Tibial artery (tissue), 4 donors: ENCODE data around the gene MPRIP.

Experiments used
- DNase-seq, 2 donors: peaks; one replicate each; pipeline ENCODE4 v3.0.0-alpha.2; 2019
- H3K27ac ChIP-seq, 2 donors: fragments of 200-600 bp; sonication (generic) in 1 of 2; 1 replicate in 1 of 2; 2 replicates in 1 of 2; pipeline ENCODE4 v1.5.1; 2018 to 2019; ENCODE audit warnings: mild to moderate bottlenecking in 1 of 2
- H3K27me3 ChIP-seq, 2 donors: fragments of 200-600 bp; sonication (generic) in 1 of 2; one replicate each; pipeline versions ENCODE4 v1.5.1 to v1.6.0; 2016 to 2019
- H3K36me3 ChIP-seq, 3 donors: fragments of 200-600 bp; sonication (generic) in 2 of 3; one replicate each; pipeline ENCODE4 v1.5.1; 2016 to 2019; ENCODE audit warnings: mild to moderate bottlenecking in 2 of 3
- H3K4me1 ChIP-seq, 4 donors: fragments of 200-600 bp; sonication (generic) in 2 of 4; 1 replicate in 3 of 4; 2 replicates in 1 of 4; pipeline ENCODE4 v1.5.1; 2016 to 2019
- H3K4me3 ChIP-seq, 2 donors: fragments of 200-600 bp; sonication (generic) in 1 of 2; 1 replicate in 1 of 2; 2 replicates in 1 of 2; pipeline ENCODE4 v1.5.1; 2018 to 2019; ENCODE audit warnings: mild to moderate bottlenecking in 2 of 2
- H3K9me3 ChIP-seq, 3 donors: fragments of 200-600 bp; sonication (generic) in 1 of 3; one replicate each; pipeline ENCODE4 v1.5.1; 2016 to 2019
- intact Hi-C: fragments of 100-400 bp; cut with DNase I; formaldehyde crosslinking; loops from one replicate; pipeline ENCODE4 v1.15.0; 2023; ENCODE audit warnings: low total_unique reads
- TF ChIP-seq, protein P1 (sequence below), 2 experiments: fragments of 200-600 bp in 1 of 2; fragments of 450-650 bp in 1 of 2; IDR thresholded peaks; one replicate each; pipeline ENCODE4 v1.5.1; 2017 to 2019; ENCODE audit warnings: antibody characterized with exemption in 2 of 2, mild to moderate bottlenecking in 1 of 2, moderate library complexity in 1 of 2

Gene MPRIP

GRCh38 chr17:17122781-17123483, 80.7 kb downstream of the MPRIP start:
- Histone ChIP-seq H3K36me3 (peaks cover 0 to 15% (median under 1%) of the 10 kb centered on the region in 3 donors), H3K4me3 (no peak overlapping the region), H3K4me1 (peaks cover 0 to 89% (median 67%) of the 10 kb centered on the region in 4 donors), H3K9me3 (no peaks in the 10 kb centered on the region), H3K27ac (no peak overlapping the region), H3K27me3 (no peaks in the 10 kb centered on the region)
- intact Hi-C loops: loop anchor here (10.0 kb wide), 1 partner anchor 118 kb away; no protein-coding TSS in a partner anchor
- DNase-seq: no peak
- TF ChIP-seq, protein P1, sequence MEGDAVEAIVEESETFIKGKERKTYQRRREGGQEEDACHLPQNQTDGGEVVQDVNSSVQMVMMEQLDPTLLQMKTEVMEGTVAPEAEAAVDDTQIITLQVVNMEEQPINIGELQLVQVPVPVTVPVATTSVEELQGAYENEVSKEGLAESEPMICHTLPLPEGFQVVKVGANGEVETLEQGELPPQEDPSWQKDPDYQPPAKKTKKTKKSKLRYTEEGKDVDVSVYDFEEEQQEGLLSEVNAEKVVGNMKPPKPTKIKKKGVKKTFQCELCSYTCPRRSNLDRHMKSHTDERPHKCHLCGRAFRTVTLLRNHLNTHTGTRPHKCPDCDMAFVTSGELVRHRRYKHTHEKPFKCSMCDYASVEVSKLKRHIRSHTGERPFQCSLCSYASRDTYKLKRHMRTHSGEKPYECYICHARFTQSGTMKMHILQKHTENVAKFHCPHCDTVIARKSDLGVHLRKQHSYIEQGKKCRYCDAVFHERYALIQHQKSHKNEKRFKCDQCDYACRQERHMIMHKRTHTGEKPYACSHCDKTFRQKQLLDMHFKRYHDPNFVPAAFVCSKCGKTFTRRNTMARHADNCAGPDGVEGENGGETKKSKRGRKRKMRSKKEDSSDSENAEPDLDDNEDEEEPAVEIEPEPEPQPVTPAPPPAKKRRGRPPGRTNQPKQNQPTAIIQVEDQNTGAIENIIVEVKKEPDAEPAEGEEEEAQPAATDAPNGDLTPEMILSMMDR (IDR thresholded peaks at IDR 0.05): no peak

DNA sequence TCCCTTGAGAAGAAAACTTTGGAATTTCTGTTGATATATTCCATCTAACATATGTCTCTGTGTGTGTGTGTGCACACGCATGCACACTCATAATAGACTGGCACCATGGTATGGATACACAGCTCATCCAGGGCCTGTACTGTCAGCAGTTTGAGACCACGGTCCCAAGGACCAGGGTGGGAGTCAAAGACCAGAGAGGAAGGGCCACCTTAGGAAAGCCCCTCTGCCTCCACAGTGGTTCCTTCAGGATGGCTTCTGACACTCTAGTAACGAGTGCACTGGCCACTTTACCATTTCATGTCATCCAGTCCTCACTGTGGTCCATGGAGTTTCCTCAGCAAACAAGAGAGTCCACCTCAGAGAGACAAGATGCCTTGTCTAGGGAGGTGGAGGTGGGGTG, 82.1 kb downstream of the MPRIP start:
- intact Hi-C loops: loop anchor here (10.0 kb wide), 1 partner anchor 120 kb away; no protein-coding TSS in a partner anchor
- H3K4me1 ChIP-seq: peaks cover 0 to 89% (median 64%) of the 10 kb centered on the region in 4 donors

GRCh38 chr17:17125136-17126084, 83.2 kb downstream of the MPRIP start:
- TF ChIP-seq, protein P1 (IDR thresholded peaks at IDR 0.05): no peak
- no peaks in the 10 kb centered on the region for H3K27me3 ChIP-seq
- H3K36me3 ChIP-seq: peaks cover 0 to 36% (median 22%) of the 10 kb centered on the region in 3 donors
- peak overlapping the region; percentile 76 to 83 for H3K27ac ChIP-seq
- no peak overlapping the region for H3K4me3 ChIP-seq
- no peak for DNase-seq
- no peaks in the 10 kb centered on the region for H3K9me3 ChIP-seq
- peaks cover 0 to 87% (median 60%) of the 10 kb centered on the region in 4 donors for H3K4me1 ChIP-seq
- intact Hi-C loops: loop anchor here (10.0 kb wide), 1 partner anchor 121 kb away; no protein-coding TSS in a partner anchor

More for the DNA sequence above, 82.1 kb downstream of the MPRIP start:
- TF ChIP-seq, protein P1 (IDR thresholded peaks at IDR 0.05): no peak
- DNase-seq: no peak
- Histone ChIP-seq H3K9me3 (no peaks in the 10 kb centered on the region), H3K27me3 (no peaks in the 10 kb centered on the region), H3K27ac (no peak overlapping the region), H3K36me3 (peaks cover 0 to 26% (median 15%) of the 10 kb centered on the region in 3 donors), H3K4me3 (no peak overlapping the region)

DNA sequence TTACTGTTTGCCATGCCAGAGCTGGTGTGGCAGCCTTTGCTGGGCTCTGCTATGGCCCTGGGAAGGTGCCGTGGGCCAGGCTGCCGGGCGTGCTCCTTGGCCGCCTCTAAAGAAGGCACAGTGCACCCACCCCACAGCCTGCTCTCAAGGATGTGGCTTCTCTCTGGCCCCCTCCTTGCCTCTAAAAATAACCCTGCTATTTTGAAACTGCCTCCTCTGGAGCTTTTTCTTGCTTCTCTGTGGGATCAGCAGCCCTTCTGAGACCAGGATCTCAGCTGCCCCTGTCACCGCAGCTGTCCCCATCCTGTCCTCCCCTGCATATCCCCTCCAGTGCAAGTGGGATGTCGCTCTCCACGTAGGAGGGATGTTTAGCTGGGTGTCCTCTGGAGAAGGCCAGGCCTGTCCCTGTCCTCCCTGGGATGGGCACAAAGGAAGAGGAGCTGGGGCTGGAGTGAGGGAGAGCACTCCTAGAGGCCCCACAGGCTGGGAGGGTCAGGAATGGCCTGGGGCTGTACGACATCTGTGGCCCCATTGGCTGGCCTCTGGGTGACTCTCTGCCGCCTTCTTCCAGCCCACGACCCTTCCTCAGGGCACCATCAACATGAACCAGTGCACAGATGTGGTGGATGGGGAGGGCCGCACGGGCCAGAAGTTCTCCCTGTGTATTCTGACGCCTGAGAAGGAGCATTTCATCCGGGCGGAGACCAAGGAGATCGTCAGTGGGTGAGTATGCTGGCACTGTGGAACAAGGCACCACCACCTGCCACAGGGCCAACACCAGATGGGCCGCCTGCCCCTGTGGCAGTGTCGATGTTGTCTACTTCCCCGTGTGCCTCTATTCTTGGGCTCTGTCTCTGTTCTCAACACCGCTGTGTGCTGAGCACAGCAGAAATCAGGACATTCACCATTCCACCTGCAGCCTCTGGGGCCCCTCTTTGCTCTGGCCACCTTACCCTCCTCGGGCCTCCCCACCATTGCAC, 84.2 kb downstream of the MPRIP start:
- Histone ChIP-seq H3K27me3 (no peaks in the 10 kb centered on the region), H3K36me3 (peaks cover 7 to 46% (median 32%) of the 10 kb centered on the region in 3 donors), H3K9me3 (no peaks in the 10 kb centered on the region), H3K27ac (peak overlapping the region; percentile 76 to 83), H3K4me3 (peak overlapping the region in 1 of 2 donors; percentile 10), H3K4me1 (peaks cover 0 to 77% (median 50%) of the 10 kb centered on the region in 4 donors)
- intact Hi-C loops: loop anchor here (10.0 kb wide), 1 partner anchor 122 kb away; no protein-coding TSS in a partner anchor
- DNase-seq: peak in 1 of 2 donors; percentile 86
- TF ChIP-seq, protein P1 (IDR thresholded peaks at IDR 0.05): no peak
